GM12878 (cell line): ENCODE results near the gene NCKAP5. TPM values are rescaled to one million over a fixed set of nuclear protein-coding genes. Genes with fewer than 3 reads are reported as not detected.

Experiments used
- ASH2L ChIP-seq: fragments of 300-600, 200-600 bp; sonication (generic); IDR thresholded peaks from 2 replicates; pipeline ENCODE4 v1.6.1; 2017; ENCODE audit warnings: low read depth, mild to moderate bottlenecking, borderline replicate concordance
- E2F4 ChIP-seq: IDR thresholded peaks from 2 replicates; pipeline ENCODE4 v1.6.1; 2012; ENCODE audit warnings: low read depth, low read length, improper control_type of control experiment
- FOXK2 ChIP-seq: fragments of 450-650 bp; IDR thresholded peaks from 2 replicates; pipeline ENCODE4 v1.6.1; 2017; ENCODE audit warnings: mild to moderate bottlenecking, moderate library complexity
- WRNIP1 ChIP-seq: IDR thresholded peaks from 2 replicates; pipeline ENCODE4 v1.6.1; 2011; ENCODE audit warnings: low read depth, low read length, improper control_type of control experiment, borderline replicate concordance
- ZBTB33 ChIP-seq: fragments of 450-650 bp; IDR thresholded peaks from 2 replicates; pipeline ENCODE4 v1.6.1; 2017; ENCODE audit warnings: mild to moderate bottlenecking
- polyA plus RNA-seq, 11 experiments: library from polyadenylated mRNA; depleted of rRNA in 4 of 11; unstranded in 6 of 11; stranded (reverse) in 5 of 11; fragments of >200 nt; fragmentation: Nextera tagmentation in 4 of 11; fragmentation: Illumina TruSeq in 1 of 11; extraction: Ambion mirVana in 4 of 11; extraction: Trizol in 1 of 11; gene quantifications; 1 replicate in 1 of 11; 2 replicates in 10 of 11; pipeline versions ENCODE4 v1.2.1 to v1.2.3, GENCODE V29; 2011 to 2016; ENCODE audit warnings: inconsistent platforms in 2 of 11, missing spikeins in 2 of 11, low read depth in 1 of 11
- total RNA-seq, 4 experiments: library from RNA; depleted of rRNA in 3 of 4; stranded (reverse); fragments of >200 nt in 3 of 4; fragmentation: Illumina TruSeq in 1 of 4; extraction: Trizol in 1 of 4; gene quantifications; 2 replicates each; pipeline versions ENCODE4 v1.2.1 to v1.2.3, GENCODE V29; 2013 to 2021
- TF ChIP-seq, protein P1 (sequence below): IDR thresholded peaks from 2 replicates; pipeline ENCODE4 v1.6.1; 2012; ENCODE audit warnings: improper control_type of control experiment, low read depth, low read length; ENCODE audit not compliant: insufficient replicate concordance
- TF ChIP-seq, protein P2 (sequence below): IDR thresholded peaks from 2 replicates; pipeline ENCODE4 v1.6.1; 2012; ENCODE audit warnings: low read length, inconsistent platforms

Gene NCKAP5
- total and polyA plus RNA-seq, 10 of the 15 experiments (the other 5 are each of a cell fraction or from before 2014, with no cell fraction given) = 0.06 to 0.44 (median 0.16) TPM

DNA sequence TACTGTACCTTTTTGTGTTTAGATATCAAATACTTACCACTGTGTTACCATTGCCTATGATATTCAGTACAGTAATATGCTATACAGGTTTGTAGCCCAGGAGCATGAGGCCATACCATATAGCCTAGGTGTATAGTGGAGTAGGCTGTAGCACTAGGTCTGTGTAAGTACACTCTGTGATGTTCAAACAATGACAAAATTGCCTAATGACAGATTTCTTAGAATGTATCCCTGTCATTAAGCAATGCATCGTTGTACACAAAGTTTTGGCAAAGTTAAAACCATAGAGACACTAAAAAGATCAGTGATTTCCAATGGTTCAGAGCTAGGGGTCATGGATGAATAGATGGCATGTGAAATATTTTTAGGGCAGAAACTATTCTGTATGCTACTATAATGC lies 415.5 kb downstream of the NCKAP5 start (continued):
- TF ChIP-seq ZBTB33 (no peak), ASH2L (no peak), FOXK2 (no peak), WRNIP1 (no peak), E2F4 (no peak)
- TF ChIP-seq, protein P1, sequence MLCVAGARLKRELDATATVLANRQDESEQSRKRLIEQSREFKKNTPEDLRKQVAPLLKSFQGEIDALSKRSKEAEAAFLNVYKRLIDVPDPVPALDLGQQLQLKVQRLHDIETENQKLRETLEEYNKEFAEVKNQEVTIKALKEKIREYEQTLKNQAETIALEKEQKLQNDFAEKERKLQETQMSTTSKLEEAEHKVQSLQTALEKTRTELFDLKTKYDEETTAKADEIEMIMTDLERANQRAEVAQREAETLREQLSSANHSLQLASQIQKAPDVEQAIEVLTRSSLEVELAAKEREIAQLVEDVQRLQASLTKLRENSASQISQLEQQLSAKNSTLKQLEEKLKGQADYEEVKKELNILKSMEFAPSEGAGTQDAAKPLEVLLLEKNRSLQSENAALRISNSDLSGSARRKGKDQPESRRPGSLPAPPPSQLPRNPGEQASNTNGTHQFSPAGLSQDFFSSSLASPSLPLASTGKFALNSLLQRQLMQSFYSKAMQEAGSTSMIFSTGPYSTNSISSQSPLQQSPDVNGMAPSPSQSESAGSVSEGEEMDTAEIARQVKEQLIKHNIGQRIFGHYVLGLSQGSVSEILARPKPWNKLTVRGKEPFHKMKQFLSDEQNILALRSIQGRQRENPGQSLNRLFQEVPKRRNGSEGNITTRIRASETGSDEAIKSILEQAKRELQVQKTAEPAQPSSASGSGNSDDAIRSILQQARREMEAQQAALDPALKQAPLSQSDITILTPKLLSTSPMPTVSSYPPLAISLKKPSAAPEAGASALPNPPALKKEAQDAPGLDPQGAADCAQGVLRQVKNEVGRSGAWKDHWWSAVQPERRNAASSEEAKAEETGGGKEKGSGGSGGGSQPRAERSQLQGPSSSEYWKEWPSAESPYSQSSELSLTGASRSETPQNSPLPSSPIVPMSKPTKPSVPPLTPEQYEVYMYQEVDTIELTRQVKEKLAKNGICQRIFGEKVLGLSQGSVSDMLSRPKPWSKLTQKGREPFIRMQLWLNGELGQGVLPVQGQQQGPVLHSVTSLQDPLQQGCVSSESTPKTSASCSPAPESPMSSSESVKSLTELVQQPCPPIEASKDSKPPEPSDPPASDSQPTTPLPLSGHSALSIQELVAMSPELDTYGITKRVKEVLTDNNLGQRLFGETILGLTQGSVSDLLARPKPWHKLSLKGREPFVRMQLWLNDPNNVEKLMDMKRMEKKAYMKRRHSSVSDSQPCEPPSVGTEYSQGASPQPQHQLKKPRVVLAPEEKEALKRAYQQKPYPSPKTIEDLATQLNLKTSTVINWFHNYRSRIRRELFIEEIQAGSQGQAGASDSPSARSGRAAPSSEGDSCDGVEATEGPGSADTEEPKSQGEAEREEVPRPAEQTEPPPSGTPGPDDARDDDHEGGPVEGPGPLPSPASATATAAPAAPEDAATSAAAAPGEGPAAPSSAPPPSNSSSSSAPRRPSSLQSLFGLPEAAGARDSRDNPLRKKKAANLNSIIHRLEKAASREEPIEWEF = no peak
- TF ChIP-seq, protein P2, sequence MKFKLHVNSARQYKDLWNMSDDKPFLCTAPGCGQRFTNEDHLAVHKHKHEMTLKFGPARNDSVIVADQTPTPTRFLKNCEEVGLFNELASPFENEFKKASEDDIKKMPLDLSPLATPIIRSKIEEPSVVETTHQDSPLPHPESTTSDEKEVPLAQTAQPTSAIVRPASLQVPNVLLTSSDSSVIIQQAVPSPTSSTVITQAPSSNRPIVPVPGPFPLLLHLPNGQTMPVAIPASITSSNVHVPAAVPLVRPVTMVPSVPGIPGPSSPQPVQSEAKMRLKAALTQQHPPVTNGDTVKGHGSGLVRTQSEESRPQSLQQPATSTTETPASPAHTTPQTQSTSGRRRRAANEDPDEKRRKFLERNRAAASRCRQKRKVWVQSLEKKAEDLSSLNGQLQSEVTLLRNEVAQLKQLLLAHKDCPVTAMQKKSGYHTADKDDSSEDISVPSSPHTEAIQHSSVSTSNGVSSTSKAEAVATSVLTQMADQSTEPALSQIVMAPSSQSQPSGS = no peak
